ENCODE measurements around the gene COX4I2. TPM values are rescaled to one million over a fixed set of nuclear protein-coding genes. Genes with fewer than 3 reads are reported as not detected.

The COX4I2 gene
- total RNA-seq, 1 experiment from 2014 or later: not detected

- Histone ChIP-seq H3K4me3 (ENCODE audit: low read length) (peak overlapping the region; percentile 97), H3K9me3 (ENCODE audit: low read length) (no peaks in the 10 kb centered on the region), H3K27ac (ENCODE audit: low read length) (peak overlapping the region; percentile 68), H3K36me3 (ENCODE audit: low read depth, low read length) (0 out of 2 replicates have a peak, but pooled peaks cover 6% of the 10 kb centered on the region), H3F3A (ENCODE audit: low read length, unreplicated experiment) (peaks cover 15% of the 10 kb centered on the region), H4K20me1 (ENCODE audit: low read length) (peaks cover 17% of the 10 kb centered on the region), H3K79me2 (ENCODE audit: low read length) (peaks cover 33% of the 10 kb centered on the region), H3K4me1 (ENCODE audit: insufficient read depth, low read length) (peaks cover 47% of the 10 kb centered on the region), H2AFZ (ENCODE audit: low read length) (peak overlapping the region; percentile 53), H3K27me3 (ENCODE audit: low read length) (no peaks in the 10 kb centered on the region), H3K9ac (ENCODE audit: low read length) (peak overlapping the region; percentile 76), H3K9me2 (replicated peaks; ENCODE audit: low read length) (no peaks in the 10 kb centered on the region), H3K4me2 (ENCODE audit: low read length) (peak overlapping the region; percentile 83)
- TF ChIP-seq EZH2 (IDR thresholded peaks at IDR 0.05; ENCODE audit: low read length, unreplicated experiment) (no peak), EZH2phosphoT487 (IDR thresholded peaks at IDR 0.05; ENCODE audit: borderline replicate concordance, low read length) (no peak)
- TF ChIP-seq, protein P1, sequence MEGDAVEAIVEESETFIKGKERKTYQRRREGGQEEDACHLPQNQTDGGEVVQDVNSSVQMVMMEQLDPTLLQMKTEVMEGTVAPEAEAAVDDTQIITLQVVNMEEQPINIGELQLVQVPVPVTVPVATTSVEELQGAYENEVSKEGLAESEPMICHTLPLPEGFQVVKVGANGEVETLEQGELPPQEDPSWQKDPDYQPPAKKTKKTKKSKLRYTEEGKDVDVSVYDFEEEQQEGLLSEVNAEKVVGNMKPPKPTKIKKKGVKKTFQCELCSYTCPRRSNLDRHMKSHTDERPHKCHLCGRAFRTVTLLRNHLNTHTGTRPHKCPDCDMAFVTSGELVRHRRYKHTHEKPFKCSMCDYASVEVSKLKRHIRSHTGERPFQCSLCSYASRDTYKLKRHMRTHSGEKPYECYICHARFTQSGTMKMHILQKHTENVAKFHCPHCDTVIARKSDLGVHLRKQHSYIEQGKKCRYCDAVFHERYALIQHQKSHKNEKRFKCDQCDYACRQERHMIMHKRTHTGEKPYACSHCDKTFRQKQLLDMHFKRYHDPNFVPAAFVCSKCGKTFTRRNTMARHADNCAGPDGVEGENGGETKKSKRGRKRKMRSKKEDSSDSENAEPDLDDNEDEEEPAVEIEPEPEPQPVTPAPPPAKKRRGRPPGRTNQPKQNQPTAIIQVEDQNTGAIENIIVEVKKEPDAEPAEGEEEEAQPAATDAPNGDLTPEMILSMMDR (conservative IDR thresholded peaks at IDR 0.05; ENCODE audit: low read depth, low read length): no peak
- intact Hi-C loops (cut with micrococcal nuclease): loop anchor here (1.0 kb wide), 1 partner anchor 11 kb away; no protein-coding TSS in a partner anchor
- DNase-seq (peak; percentile 98), ATAC-seq (peak; percentile 39)
- POLR2A ChIA-PET (ENCODE audit: unreplicated experiment): interaction anchor here (0.7 to 3.7 kb wide), 3 partner anchors 11 to 135 kb away, joined by 3 to 34 read pairs (median 22); partner anchors contain the start of gene TPX2
- no TSS peak for BruUV-seq (replicated peaks)
- CTCF ChIA-PET: interaction anchor here (1.0 to 2.3 kb wide), 4 partner anchors 9 to 43 kb away, joined by 4 to 10 read pairs (median 8); no protein-coding TSS in a partner anchor
Observed at GRCh38 chr20:31603822-31604566, 33.7 kb upstream of the COX4I2 start.

DNA sequence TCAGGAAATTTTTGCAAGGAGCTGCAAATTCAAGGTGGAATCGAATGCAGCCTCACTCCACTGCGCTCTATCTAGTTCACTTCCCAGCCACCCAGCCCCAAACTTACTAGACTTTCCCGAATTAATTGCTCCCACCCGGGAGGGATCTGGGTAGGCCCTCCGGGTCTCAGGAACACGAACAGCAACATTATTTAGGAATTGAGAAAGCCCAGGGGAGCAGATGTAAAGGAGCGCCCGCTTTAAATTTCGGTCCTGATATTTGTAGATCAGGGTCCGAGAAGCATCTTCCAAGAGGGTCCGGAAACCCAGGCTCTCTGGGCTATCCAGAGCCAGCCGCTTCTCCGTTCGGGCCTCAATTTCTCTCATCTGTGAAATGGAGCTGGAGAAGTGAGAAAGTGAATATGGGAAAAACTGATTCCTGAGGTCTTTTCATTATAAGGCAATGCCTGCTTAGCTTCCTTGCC lies 33.1 kb upstream of the COX4I2 start:
- no peak; the same call in 1 of the 2 replicates for ATAC-seq
- Histone ChIP-seq H3K4me3 (ENCODE audit: low read length) (peak overlapping the region; percentile 97), H3K4me2 (ENCODE audit: low read length) (peak overlapping the region; percentile 83), H3K27ac (ENCODE audit: low read length) (peak overlapping the region; percentile 68), H3K4me1 (ENCODE audit: insufficient read depth, low read length) (peaks cover 53% of the 10 kb centered on the region), H3F3A (ENCODE audit: low read length, unreplicated experiment) (peaks cover 15% of the 10 kb centered on the region), H3K27me3 (ENCODE audit: low read length) (no peaks in the 10 kb centered on the region), H3K9ac (ENCODE audit: low read length) (peak overlapping the region; percentile 76), H3K79me2 (ENCODE audit: low read length) (peaks cover 33% of the 10 kb centered on the region), H3K9me3 (ENCODE audit: low read length) (no peaks in the 10 kb centered on the region), H3K36me3 (ENCODE audit: low read depth, low read length) (0 out of 2 replicates have a peak, but pooled peaks cover 6% of the 10 kb centered on the region), H3K9me2 (replicated peaks; ENCODE audit: low read length) (no peaks in the 10 kb centered on the region), H4K20me1 (ENCODE audit: low read length) (peaks cover 17% of the 10 kb centered on the region), H2AFZ (ENCODE audit: low read length) (no peak overlapping the region)
- no peak for DNase-seq
- TSS peak; percentile 87 for BruUV-seq (replicated peaks)
- POLR2A ChIA-PET (ENCODE audit: unreplicated experiment): interaction anchor here (0.6 to 3.7 kb wide), 6 partner anchors 11 to 100 kb away, joined by 3 to 34 read pairs (median 4); no protein-coding TSS in a partner anchor
- CTCF ChIA-PET: interaction anchor here (0.8 to 2.3 kb wide), 7 partner anchors 8 to 44 kb away, joined by 4 to 10 read pairs (median 7); no protein-coding TSS in a partner anchor
- intact Hi-C loops (cut with micrococcal nuclease): loop anchor here (1.0 kb wide), 1 partner anchor 11 kb away; no protein-coding TSS in a partner anchor
- no peak for TF ChIP-seq EZH2 (IDR thresholded peaks at IDR 0.05; ENCODE audit: low read length, unreplicated experiment)
- TF ChIP-seq EZH2phosphoT487 (IDR thresholded peaks at IDR 0.05; ENCODE audit: borderline replicate concordance, low read length): no peak
- TF ChIP-seq, protein P1 (conservative IDR thresholded peaks at IDR 0.05; ENCODE audit: low read depth, low read length): no peak

Data from PC-3 (cell line).